HG03354 (cell line): ENCODE measurements around the gene TRANK1.

Source experiments
- ATAC-seq: cut with Tn5 transposase; IDR thresholded peaks from one replicate; pipeline ENCODE4 v1.9.1; 2021; ENCODE audit warnings: mild to moderate bottlenecking; ENCODE audit not compliant: unreplicated experiment, poor library complexity, severe bottlenecking

TRANK1 gene

DNA sequence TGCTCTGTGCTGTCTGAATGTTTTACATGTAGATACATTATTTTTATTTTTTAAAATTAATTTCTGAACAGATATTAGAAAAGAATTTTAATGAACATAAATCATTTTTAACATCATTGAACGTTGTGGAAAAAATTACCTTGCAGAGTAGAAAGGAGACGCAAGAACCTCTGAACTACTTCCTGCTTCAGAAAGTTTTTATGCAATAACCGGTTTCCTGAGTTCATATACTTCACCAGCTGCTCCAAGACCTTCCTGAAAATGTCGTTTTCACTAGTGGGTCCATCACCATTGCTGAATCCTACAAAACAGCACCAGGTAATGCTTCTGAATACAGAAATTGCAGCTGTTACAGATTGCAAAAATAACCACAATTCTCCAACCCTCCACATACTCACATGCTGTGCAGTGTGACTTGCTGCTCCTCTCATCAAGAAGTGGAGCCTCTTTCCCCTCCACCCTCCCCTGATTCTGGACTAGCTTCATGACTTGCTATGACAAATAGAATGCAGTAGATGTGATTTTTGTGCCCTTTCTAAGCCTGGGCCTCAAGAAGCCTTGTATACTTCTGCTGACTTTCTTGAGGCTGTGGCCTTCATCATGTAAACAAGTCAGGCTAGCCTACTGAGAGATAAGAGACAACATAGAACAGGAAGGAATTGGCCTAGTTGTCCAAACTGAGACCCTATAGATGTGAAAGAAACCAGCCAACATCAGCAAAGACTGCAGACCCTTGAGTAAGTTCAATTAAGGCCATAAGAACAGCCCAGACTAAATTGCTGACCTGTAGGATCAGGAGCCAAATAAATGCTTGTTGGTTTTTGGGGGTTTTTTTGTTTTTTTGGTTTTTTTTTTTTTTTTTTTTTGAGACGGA lies 80.4 kb downstream of the TRANK1 start:
- ATAC-seq = no peak

DNA sequence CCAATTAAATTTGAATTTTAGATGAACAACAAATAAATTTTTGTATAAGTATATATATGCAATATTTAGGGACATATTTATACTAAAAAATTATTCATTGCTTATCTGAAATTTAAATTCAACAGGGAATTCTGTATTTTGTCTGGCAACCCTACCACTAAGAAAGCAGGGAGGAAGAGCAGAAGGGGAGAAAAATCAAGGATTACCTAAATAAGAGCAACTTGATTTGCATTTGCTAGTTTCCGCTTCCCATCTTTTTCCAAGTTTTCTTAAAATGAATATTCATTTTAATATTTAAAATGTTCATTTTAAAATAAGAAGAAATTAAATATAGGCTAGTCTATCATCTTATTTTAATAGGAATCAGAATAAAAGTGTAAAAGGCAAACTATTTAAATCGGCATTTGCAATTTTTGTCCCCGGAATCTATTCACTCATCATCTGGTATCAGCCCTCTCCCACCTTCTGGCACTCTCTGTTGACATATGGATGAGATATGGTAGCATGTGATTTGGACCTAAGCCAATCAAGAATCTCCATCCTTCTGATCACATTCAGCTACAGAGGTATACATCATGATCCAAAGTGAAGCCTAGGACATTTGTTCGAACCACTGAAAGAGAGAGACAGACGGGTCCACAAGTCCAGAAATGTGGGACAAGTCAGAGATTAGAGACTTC lies 82.6 kb downstream of the TRANK1 start:
- ATAC-seq = no peak

GRCh38 chr3:36859494-36859893 lies 85.4 kb downstream of the TRANK1 start:
- no peak for ATAC-seq

DNA sequence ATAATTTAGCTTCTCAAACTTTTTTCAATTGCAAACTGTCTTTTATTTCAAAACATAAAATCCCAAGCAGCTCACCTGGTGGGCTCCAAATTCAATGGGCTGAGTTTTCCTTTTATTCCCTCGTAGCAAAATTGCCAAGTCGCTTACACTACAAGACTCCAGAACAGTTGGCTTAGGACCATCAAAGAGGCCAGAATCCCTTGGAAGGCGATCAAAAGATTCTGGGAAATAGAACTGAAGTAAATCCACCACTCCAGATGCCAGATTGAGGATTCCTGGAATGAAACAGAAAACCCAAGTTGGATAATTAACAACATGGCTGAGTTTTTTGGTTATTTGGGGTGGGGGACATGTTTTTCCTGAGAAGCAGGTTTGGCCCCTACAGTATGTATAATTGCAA lies 92.8 kb downstream of the TRANK1 start:
- no peak for ATAC-seq

GRCh38 chr3:36850743-36851142 lies 94.1 kb downstream of the TRANK1 start:
- ATAC-seq = no peak

DNA sequence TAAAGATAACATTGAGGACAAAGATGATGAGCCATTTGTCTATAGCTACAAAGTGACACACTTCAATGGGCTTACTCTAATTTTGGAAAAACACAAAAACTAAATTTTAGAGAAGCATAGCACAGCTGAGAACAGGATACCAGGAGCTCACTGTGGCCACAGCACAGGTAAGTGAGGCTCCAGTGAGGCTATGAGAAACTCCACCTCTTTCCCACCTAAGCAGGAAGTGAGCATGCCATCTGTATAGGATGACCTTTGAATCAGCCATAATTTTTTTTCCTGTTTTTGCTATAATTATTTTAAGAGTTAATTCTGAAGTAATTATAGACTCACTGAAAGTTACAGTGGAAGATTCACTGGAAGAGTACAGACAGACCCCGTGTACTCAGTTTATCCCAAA lies 98.4 kb downstream of the TRANK1 start:
- ATAC-seq = no peak

DNA sequence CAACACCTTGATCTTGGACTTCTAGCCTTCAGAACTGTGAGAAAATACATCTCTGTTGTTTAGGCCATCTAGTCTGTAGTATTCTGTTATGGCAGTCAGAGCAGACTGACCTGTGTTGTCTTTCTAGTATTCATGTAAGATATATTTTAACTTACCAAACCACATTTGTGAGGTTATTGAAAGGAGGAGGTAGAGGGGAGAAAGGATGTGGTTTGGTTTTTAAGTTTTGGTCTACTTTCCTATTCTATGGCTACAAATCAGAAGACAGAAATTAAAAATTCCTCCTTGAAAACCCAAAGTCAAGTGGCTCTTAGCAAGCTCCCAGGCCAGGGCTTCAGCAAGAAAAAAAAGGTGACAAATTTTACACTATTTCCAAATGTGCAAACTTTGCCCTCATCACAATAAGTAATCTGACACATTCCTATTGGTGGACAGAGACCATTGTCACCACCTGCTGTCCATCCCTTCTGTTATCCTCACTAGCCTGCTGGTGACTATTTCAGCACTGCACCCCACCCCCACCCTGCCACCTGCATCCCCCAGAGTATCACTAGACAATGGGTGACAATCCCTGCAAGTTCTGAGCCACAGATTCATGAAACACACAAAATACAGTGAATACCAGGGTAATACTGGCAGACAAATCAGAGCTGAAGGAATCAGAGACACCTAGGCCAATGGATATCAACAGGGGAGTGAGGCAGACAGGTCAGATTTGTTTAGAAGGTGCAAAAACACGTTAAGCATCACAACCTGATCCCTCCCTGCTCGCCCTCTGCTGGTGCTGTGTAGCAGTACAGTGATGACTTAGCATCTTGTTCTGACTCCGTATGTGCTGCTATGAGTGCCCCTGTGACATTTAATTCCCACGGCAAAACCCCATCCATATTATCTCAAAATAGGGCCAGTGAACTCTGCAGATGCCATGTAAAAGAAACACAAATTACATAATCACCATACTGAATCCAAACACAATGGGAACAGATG lies 101.5 kb downstream of the TRANK1 start:
- peak; percentile 75 for ATAC-seq

DNA sequence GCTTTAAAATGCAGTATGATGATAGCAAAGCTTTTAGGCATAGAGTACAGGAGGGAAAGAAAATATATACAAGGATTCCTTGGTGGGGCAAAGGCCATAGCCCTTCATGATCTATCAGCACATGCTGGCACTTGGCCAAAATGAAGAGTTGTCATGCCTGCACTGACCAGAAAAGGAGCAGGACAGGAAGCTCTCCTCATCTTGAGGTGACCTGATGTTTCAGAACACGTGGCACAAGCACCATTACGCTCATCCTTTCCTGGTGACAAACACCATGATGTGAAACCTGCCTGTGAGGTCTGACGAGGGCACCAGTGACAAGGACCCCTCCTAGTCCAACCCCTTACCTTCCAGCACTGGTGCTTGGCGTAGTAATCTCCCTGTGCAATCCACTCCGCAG lies 102.6 kb downstream of the TRANK1 start:
- no peak for ATAC-seq

GRCh38 chr3:36840453-36840921 lies 104.4 kb downstream of the TRANK1 start:
- no peak for ATAC-seq

DNA sequence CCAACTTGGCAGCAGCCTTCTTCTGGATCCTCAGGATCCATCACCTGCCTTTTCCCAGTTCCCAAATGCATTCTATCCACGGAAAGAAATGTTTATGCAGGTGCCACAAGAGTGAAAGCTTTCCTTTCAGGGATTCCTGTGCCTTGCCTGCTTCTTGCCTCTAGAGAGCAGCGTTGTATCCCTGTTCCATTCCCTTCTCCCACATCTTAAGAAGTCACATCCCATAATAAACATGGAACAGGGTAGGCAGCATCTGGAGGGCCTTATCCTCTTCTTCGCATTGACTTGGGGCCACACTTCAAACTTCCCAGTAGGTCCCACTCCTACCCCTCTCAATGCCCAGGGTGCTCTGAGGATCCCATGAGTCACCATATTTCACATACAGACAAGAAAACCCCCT lies 107.8 kb downstream of the TRANK1 start:
- no peak for ATAC-seq

- ATAC-seq = no peak
Measured at GRCh38 chr3:36833160-36833814, 111.6 kb downstream of the TRANK1 start.

- no peak for ATAC-seq
Measured at GRCh38 chr3:36832406-36832805, 112.4 kb downstream of the TRANK1 start.

- ATAC-seq = no peak
Measured at GRCh38 chr3:36827133-36827532, 117.7 kb downstream of the TRANK1 start.

DNA sequence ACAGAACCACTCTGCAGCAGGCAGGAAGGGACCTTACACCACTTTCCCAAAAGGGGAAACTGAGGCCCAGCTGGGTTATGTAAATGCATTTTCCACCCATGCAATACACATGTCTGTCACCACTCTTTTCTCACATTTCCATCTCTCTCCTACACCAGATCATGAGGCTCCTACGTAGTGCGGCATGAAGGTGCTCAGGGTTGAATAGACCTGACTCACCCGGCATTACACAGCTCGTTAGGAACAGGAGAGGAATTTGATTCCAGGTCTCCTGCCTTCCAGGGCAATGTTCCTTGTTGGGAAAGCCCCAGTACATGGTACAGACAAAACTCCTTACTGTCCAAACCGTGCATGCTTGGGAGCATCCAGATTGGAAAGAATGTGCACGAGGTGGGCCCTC lies 118.6 kb downstream of the TRANK1 start:
- no peak for ATAC-seq

DNA sequence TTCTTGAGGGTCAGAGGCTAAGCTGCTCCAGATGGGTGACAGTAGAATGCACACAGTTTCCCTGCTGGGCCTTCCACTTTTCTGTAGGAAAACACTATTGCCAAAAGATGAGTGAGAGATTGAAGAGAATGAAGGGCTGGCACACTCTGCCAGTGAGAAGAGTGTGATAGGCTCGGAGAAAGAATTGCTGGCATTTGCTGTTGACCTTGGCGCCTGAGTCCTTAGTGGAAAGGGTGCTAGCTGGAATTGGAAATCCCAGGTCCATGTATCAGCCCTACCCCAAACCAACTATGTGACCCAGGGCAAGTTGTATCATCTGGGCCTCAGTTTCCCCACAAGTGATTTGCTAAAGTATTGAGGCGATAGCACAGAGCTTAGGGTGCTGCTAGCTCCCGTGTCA lies 120.4 kb downstream of the TRANK1 start:
- no peak for ATAC-seq

- ATAC-seq = no peak
Measured at GRCh38 chr3:36823806-36824205, 121.0 kb downstream of the TRANK1 start.

GRCh38 chr3:36820083-36820482 lies 124.8 kb downstream of the TRANK1 start:
- ATAC-seq = no peak

GRCh38 chr3:36817806-36818533 lies 126.9 kb downstream of the TRANK1 start:
- no peak for ATAC-seq

DNA sequence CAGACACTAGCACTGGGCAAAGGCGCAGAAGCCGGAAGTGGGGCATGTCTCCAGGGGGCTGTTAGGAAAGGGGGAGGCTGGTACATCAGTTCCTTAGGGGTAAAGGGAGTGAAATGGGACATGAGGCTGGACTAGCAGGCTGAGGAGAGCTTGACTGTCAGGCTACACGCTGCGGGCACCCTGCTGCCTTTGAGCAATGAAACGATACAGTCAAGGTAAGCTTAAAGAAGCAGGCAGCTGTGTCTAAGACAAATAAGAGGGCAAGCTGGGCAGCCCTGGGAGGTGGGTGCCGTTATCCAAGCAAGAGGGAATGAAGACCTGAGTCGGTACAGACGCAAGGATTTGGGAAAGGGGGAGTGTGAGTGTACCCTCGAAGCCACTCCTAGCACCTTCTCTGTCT lies 129.5 kb downstream of the TRANK1 start:
- ATAC-seq = no peak
